ENCODE measurements around the gene TM9SF2.

DNA sequence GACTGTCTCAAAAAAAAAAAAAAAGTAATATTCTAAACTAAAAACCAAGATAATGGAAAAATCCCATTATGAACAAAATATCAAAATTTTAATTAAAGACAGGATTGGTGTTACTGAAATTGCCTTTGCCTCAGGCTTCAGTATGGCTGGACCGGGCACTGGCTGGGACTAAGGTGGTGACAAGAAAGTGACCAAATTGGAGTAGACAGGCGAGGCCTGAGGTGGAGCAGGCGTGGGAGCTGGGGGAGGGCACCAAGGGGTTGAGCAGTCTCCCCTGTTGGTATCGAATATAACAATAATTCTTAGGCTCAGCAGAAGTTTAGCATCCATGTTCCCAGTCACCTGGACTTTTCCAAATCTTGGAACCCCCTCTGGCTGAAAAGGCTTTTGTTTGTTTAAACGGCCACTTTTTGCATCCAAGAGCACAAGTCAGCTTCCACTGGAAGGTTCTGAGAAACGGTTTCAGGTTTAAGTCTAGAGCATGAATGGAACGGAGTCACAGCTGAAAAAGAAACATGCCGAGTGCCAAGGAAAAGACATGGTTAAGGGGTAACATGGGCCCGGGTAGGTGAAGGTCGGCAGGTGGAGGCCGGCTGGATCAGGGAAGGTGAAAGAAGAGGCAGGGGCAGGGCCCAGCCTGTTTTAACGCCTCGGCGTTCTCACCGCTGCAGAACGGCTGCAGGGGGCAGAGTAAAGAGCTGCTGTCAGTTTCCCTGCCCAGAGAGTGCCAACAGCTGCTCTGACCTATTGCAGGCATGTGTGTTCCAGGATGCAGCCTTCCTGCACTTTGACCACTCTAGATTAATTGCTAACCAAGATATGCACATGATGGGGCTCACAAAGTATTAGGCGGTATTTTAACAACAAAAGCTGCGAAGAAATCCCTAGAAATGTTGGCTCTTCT lies 104.4 kb downstream of the TM9SF2 start:
- TF ChIP-seq GATA3 (IDR thresholded peaks at IDR 0.05; ENCODE audit: low read depth, low read length) (no peak), GATA2 (IDR thresholded peaks at IDR 0.05; ENCODE audit: low read depth, low read length) (no peak)

Measured in SH-SY5Y (cell line).